HFFc6 (cell line): ENCODE data around the gene ADAM12. TPM values are rescaled to one million over a fixed set of nuclear protein-coding genes. Genes with fewer than 3 reads are reported as not detected.

Experiments
- DNase-seq: peaks from one replicate; pipeline ENCODE4 v3.0.0-alpha.2; 2018
- H3K27ac Mint-ChIP-seq: 2 replicates; pipeline ENCODE4 v1.8.0; 2020; ENCODE audit warnings: mild to moderate bottlenecking, mixed read lengths
- H3K27me3 Mint-ChIP-seq: 2 replicates; pipeline ENCODE4 v1.8.0; 2021; ENCODE audit warnings: mild to moderate bottlenecking, moderate library complexity, mixed read lengths; ENCODE audit not compliant: insufficient read depth
- H3K36me3 Mint-ChIP-seq: 2 replicates; pipeline ENCODE4 v1.8.0; 2021; ENCODE audit warnings: low read depth, mixed read lengths
- H3K4me1 Mint-ChIP-seq: 2 replicates; pipeline ENCODE4 v1.8.0; 2020; ENCODE audit warnings: low read depth, mixed read lengths
- H3K4me3 Mint-ChIP-seq: 2 replicates; pipeline ENCODE4 v1.8.0; 2020; ENCODE audit warnings: mild to moderate bottlenecking, moderate library complexity, mixed read lengths
- H3K9me3 Mint-ChIP-seq: 2 replicates; pipeline ENCODE4 v1.8.0; 2020; ENCODE audit warnings: mild to moderate bottlenecking, mixed read lengths
- total RNA-seq, 6 experiments: library from RNA; stranded (reverse); fragmentation: NEBNext Ultra II Directional; extraction: Animal tissue kit (Norgen Biotek cat#: 25700); gene quantifications; 2 replicates in 1 of 6; 3 replicates in 5 of 6; pipeline ENCODE4 v1.2.3, GENCODE V29; 2021
- TF ChIP-seq, protein P1 (sequence below): fragments of 200-600 bp; sonication (generic); IDR thresholded peaks from 2 replicates; pipeline ENCODE4 v1.5.0; 2021; ENCODE audit warnings: antibody characterized with exemption, mild to moderate bottlenecking

Gene ADAM12
- total RNA-seq, 6 experiments from 2014 or later, result 7.5 to 12.5 (median 11.5) TPM

DNA sequence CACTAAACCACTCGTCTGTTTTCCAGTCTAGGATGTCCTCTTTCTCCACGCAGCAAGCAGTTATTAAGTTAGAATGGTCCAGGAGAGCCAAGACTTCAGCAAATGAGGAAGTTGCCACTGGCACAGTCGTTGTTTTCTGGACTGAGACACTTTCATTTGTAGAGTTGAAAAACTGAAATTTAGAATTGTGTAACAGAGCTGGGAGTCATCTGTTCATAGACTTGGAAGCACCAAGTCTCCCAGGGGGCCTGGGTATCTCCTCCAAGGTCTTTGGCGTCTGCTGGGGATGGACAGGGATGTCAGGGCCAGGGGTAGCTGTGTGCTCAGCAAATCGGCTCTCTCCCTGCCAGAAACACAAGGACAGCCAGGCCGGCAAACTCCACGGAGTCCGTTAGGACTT, 283.5 kb downstream of the ADAM12 start:
- H3K27ac Mint-ChIP-seq, result no peak overlapping the region
- no peaks in the 10 kb centered on the region for H3K9me3 Mint-ChIP-seq
- no peak for DNase-seq
- H3K4me3 Mint-ChIP-seq, result no peak overlapping the region
- TF ChIP-seq, protein P1, sequence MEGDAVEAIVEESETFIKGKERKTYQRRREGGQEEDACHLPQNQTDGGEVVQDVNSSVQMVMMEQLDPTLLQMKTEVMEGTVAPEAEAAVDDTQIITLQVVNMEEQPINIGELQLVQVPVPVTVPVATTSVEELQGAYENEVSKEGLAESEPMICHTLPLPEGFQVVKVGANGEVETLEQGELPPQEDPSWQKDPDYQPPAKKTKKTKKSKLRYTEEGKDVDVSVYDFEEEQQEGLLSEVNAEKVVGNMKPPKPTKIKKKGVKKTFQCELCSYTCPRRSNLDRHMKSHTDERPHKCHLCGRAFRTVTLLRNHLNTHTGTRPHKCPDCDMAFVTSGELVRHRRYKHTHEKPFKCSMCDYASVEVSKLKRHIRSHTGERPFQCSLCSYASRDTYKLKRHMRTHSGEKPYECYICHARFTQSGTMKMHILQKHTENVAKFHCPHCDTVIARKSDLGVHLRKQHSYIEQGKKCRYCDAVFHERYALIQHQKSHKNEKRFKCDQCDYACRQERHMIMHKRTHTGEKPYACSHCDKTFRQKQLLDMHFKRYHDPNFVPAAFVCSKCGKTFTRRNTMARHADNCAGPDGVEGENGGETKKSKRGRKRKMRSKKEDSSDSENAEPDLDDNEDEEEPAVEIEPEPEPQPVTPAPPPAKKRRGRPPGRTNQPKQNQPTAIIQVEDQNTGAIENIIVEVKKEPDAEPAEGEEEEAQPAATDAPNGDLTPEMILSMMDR, result no peak
- H3K4me1 Mint-ChIP-seq, result peaks cover 7% of the 10 kb centered on the region; the same call in 1 of the 2 replicates
- no peaks in the 10 kb centered on the region for H3K27me3 Mint-ChIP-seq
- no peaks in the 10 kb centered on the region for H3K36me3 Mint-ChIP-seq

DNA sequence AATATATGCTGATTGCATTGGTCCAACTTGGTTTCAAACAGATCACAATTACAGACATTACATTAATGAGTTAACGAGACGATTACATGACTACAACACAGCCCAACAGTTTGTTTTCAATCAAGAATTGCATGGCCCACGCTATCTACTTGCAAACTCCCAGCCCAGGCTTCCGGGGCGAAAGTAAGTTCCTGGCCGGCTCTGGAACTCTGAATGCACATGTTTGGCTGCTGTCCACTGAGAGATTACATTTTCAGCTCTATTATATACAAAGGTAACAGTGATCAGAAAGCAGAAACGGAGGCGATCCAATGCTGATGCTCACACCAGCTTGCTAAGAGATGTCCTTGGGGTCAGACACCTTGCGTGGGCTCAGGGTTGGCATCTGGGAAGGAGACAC, 285.6 kb downstream of the ADAM12 start:
- no peak for DNase-seq
- Mint-ChIP-seq H3K27ac (no peak overlapping the region), H3K36me3 (no peaks in the 10 kb centered on the region), H3K9me3 (no peaks in the 10 kb centered on the region), H3K27me3 (no peaks in the 10 kb centered on the region), H3K4me3 (no peak overlapping the region), H3K4me1 (peaks cover 6% of the 10 kb centered on the region; the same call in 1 of the 2 replicates)
- TF ChIP-seq, protein P1, result no peak

DNA sequence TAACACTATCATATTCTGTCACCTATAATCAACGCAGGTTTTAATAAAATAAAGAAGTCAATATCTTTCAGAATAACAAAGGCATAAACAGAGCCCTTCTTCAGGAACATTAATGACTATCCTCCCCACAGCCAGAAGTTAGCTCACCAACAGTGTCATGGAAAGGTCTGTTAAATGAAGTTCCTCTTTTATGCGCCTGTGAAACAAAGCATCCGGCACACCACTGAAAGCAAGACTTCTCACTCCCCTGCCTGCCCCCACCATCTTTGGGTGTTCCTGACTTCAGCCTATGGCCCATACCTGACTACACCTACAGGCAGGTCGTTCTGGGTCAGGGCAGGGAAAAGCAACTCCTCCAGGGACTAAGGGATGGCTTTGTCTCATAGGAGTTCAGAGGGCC, 286.5 kb downstream of the ADAM12 start:
- Mint-ChIP-seq H3K4me1 (peaks cover 6% of the 10 kb centered on the region; the same call in 1 of the 2 replicates), H3K27ac (no peak overlapping the region), H3K27me3 (no peaks in the 10 kb centered on the region), H3K4me3 (no peak overlapping the region), H3K9me3 (no peaks in the 10 kb centered on the region), H3K36me3 (no peaks in the 10 kb centered on the region)
- DNase-seq, result no peak
- TF ChIP-seq, protein P1, result no peak

DNA sequence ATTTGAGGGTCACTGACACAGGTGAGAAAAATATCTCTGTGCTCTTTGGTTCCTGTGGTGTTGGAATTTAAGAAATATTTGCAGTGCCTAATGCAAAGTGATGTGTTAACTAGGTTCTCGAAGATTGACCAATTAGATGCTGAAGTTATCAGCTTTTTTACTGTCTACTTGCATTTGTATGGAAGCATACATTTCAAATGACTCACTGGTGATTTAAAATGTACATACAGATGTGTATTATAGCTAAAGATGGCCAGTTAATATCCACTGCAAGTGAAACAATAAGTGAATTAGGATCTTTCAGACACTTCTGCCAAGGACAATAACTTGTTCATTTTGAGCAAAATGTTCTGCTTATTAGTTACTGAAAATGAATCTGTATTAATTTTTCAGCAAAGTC, 287.0 kb downstream of the ADAM12 start:
- H3K4me3 Mint-ChIP-seq, result no peak overlapping the region
- peaks cover 6% of the 10 kb centered on the region; the same call in 1 of the 2 replicates for H3K4me1 Mint-ChIP-seq
- no peaks in the 10 kb centered on the region for H3K27me3 Mint-ChIP-seq
- H3K36me3 Mint-ChIP-seq, result no peaks in the 10 kb centered on the region
- TF ChIP-seq, protein P1, result no peak
- H3K27ac Mint-ChIP-seq, result no peak overlapping the region
- no peak for DNase-seq
- H3K9me3 Mint-ChIP-seq, result no peaks in the 10 kb centered on the region

DNA sequence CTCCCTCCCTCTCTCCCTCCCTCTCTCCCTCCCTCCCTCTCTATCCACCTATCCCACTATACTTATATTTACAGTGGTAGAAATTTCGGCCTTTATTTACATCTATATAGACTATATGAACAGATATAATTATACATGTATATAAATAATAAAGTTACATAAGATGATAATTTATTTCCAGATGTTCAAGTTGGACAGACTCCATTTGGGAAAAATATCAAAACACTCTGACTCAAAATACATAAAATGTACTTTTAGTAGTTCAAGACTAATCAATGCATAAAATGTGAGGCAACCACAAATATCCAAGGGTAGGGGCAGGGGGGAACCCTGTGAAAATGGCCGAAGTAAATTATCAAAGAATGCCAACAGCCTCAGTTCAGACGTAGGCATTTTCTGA, 288.9 kb downstream of the ADAM12 start:
- TF ChIP-seq, protein P1, result no peak

DNA sequence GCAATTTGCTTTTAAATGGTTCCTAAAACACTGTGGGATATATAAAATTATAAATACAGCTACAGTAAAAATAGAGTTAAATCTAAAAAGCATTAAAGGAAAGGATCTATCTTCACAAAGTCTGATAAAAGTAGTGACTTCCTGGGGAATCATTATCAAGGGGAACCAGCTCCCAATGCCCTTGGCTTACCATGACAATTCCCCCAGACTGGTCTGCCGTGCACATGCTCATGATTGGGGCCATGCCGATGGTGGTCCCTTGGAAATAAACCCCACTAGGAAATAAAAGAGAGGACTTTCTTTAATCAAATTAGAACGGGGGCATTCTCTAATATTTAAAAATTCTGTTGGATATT, 290.1 kb downstream of the ADAM12 start:
- Mint-ChIP-seq H3K27ac (no peak overlapping the region), H3K36me3 (peaks cover 2% of the 10 kb centered on the region; the same call in 1 of the 2 replicates)

More for the DNA sequence above, 288.9 kb downstream of the ADAM12 start:
- Mint-ChIP-seq H3K36me3 (no peaks in the 10 kb centered on the region), H3K4me1 (peaks cover 11% of the 10 kb centered on the region), H3K27me3 (no peaks in the 10 kb centered on the region), H3K9me3 (no peaks in the 10 kb centered on the region), H3K27ac (no peak overlapping the region), H3K4me3 (no peak overlapping the region)
- DNase-seq, result no peak

More for the DNA sequence above, 290.1 kb downstream of the ADAM12 start:
- H3K9me3 Mint-ChIP-seq, result no peaks in the 10 kb centered on the region
- no peak for DNase-seq
- H3K4me3 Mint-ChIP-seq, result no peak overlapping the region
- H3K4me1 Mint-ChIP-seq, result peaks cover 16% of the 10 kb centered on the region
- no peaks in the 10 kb centered on the region for H3K27me3 Mint-ChIP-seq
- TF ChIP-seq, protein P1, result no peak
